Activated CD4-positive, alpha-beta memory T cell treated with anti-CD3 and anti-CD28 coated beads, Interleukin-2, amount 10 ng/mL, durations not matched to agents 7 days and 5 days (primary cell): ENCODE results near the gene CLCA1. TPM values are rescaled to one million over a fixed set of nuclear protein-coding genes. Genes with fewer than 3 reads are reported as not detected.
A peak's percentile ranks its signal among the peaks of the same experiment; 100 is the strongest.

Experiments
- CTCF ChIA-PET: fragments of 350-600 bp; sonication (Branson Sonifier 250); formaldehyde crosslinking; loops from one replicate; lab custom pipeline; 2021; ENCODE audit warnings: antibody characterized with exemption, inconsistent platforms; lab: Charles Lee
- POLR2A ChIA-PET: fragments of 350-600 bp; sonication (Branson Sonifier 250); formaldehyde crosslinking; loops from one replicate; lab custom pipeline; 2021; ENCODE audit warnings: antibody characterized with exemption; lab: Charles Lee
- DNase-seq: peaks from one replicate; pipeline ENCODE4 v3.0.0-alpha.2; 2020
- H3K27ac Mint-ChIP-seq: one replicate; pipeline ENCODE4 v1.8.0; 2021; ENCODE audit warnings: mild to moderate bottlenecking, mixed read lengths
- H3K27me3 Mint-ChIP-seq: one replicate; pipeline ENCODE4 v1.8.0; 2021; ENCODE audit warnings: mixed read lengths
- H3K36me3 Mint-ChIP-seq: one replicate; pipeline ENCODE4 v1.8.0; 2021; ENCODE audit warnings: low read depth, mixed read lengths
- H3K4me1 Mint-ChIP-seq: one replicate; pipeline ENCODE4 v1.8.0; 2021; ENCODE audit warnings: mixed read lengths
- H3K4me3 Mint-ChIP-seq: one replicate; pipeline ENCODE4 v1.8.0; 2021; ENCODE audit warnings: mild to moderate bottlenecking, mixed read lengths
- H3K9me3 Mint-ChIP-seq: one replicate; pipeline ENCODE4 v1.8.0; 2021; ENCODE audit warnings: mixed read lengths
- total RNA-seq, 2 experiments: library from RNA; stranded (reverse); gene quantifications; one replicate each; pipeline ENCODE4 v1.2.3, GENCODE V29; 2021

The CLCA1 gene
- total RNA-seq: not detected

DNA sequence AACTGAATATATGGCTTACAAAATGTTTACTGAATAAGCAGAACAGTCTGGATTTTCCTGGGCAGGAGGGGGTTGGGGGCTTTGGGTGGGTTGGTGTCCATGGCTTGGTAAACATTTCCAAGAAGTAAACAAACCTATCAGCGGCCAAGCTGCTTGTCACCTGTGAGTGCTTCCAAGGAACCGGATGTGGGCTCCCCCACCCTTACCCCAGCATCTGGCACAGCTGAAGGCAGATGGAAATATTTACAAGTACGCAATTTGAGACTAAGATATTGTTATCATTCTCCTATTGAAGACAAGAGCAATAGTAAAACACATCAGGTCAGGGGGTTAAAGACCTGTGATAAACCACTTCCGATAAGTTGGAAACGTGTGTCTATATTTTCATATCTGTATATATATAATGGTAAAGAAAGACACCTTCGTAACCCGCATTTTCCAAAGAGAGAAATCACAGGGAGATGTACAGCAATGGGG lies at the start of gene CLCA1:
Gene CLCA1, plus strand, starts transcription at position 427 of the 477 bp plus-strand sequence. Its CDS starts 45 bp downstream, at position 472.
- Mint-ChIP-seq H3K9me3 (no peaks in the 10 kb centered on the region), H3K27ac (no peak within 1 kb of the TSS), H3K36me3 (no peaks in the 10 kb centered on the region), H3K27me3 (peaks cover 16% of the 10 kb centered on the region), H3K4me3 (no peak within 1 kb of the TSS), H3K4me1 (no peaks in the 10 kb centered on the region)
- CTCF ChIA-PET: no interaction called here
- POLR2A ChIA-PET: no interaction called here
- DNase-seq: no peak

DNA sequence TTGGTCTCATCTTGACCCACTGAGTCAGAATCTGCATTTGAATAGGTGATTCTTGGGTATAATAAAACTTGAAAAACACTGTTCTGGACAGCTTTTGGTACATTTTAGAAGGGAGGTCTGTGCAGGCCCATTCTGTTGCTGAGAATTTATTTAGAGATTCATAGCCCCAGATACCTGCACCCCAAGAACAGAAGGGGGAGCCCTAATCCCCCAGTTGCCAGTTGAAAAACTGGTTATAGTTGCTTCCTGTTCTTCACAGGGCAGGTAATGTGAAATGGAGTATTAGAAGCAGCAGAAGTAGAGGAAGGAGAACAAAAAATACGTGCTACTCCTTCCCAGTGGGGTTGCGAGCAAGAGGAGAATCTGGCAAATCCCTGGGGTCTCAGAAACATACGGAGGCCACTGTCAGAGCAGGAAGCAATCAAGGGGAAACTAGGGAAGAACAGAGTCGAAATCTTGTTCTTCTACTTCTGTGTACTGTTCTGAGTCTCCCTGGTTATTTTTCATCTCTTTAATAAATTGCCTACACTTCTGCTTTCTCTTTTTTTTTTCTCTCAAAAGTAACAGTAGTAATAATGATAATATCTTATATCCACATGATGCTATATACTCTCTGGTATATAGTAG lies 49.3 kb upstream of the CLCA1 start:
- Mint-ChIP-seq H3K4me3 (no peak overlapping the region), H3K4me1 (peaks cover 5% of the 10 kb centered on the region), H3K27me3 (no peaks in the 10 kb centered on the region), H3K9me3 (no peaks in the 10 kb centered on the region), H3K36me3 (no peaks in the 10 kb centered on the region), H3K27ac (no peak overlapping the region)
- ChIA-PET POLR2A (interaction anchor here (1.0 kb wide), 1 partner anchor 86 kb away, joined by 4 read pairs; no protein-coding TSS in a partner anchor), CTCF (interaction anchor here (1.0 to 1.3 kb wide), 3 partner anchors 11 to 82 kb away, joined by 3 to 4 read pairs (median 3); no protein-coding TSS in a partner anchor)
- DNase-seq: peak; percentile 60

GRCh38 chr1:86421601-86422280 lies 47.0 kb upstream of the CLCA1 start:
- H3K27ac Mint-ChIP-seq: no peak overlapping the region
- no peaks in the 10 kb centered on the region for H3K9me3 Mint-ChIP-seq
- ChIA-PET POLR2A (no interaction called here), CTCF (interaction anchor here (1.8 to 4.3 kb wide), 2 partner anchors 79 to 283 kb away, joined by 5 to 22 read pairs; partner anchors contain the start of gene SH3GLB1)
- DNase-seq: no peak
- peaks cover 3% of the 10 kb centered on the region for H3K27me3 Mint-ChIP-seq
- no peak overlapping the region for H3K4me3 Mint-ChIP-seq
- H3K36me3 Mint-ChIP-seq: no peaks in the 10 kb centered on the region
- H3K4me1 Mint-ChIP-seq: peaks cover 5% of the 10 kb centered on the region

DNA sequence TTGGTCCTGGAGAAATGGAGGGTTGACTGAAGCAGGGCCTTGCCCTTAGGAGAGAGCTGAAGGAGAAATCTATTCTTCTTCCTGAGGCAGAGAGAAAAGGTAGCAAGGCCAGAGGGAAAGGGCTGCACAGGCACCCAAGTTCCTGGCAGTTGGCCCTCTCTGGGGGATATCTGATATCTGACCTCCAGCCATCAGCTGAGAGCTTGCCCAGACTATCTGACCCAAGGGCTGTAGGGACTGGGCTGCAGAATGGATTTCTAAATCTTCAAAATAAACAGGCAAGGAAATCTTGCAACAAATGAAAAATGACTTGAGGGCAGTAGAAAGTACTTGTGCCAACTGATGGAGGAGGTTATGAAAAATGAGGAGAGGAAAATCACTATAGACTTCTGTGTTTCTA lies 45.3 kb upstream of the CLCA1 start:
- ChIA-PET POLR2A (interaction anchor here (2.1 kb wide), 1 partner anchor 27 kb away, joined by 4 read pairs; the partner anchor contains the start of gene ODF2L), CTCF (interaction anchor here (1.1 to 4.3 kb wide), 3 partner anchors 10 to 77 kb away, joined by 3 to 22 read pairs (median 4); no protein-coding TSS in a partner anchor)
- Mint-ChIP-seq H3K27me3 (peaks cover 3% of the 10 kb centered on the region), H3K9me3 (no peaks in the 10 kb centered on the region), H3K36me3 (no peaks in the 10 kb centered on the region), H3K4me3 (no peak overlapping the region), H3K27ac (no peak overlapping the region), H3K4me1 (peaks cover 5% of the 10 kb centered on the region)
- DNase-seq: no peak

DNA sequence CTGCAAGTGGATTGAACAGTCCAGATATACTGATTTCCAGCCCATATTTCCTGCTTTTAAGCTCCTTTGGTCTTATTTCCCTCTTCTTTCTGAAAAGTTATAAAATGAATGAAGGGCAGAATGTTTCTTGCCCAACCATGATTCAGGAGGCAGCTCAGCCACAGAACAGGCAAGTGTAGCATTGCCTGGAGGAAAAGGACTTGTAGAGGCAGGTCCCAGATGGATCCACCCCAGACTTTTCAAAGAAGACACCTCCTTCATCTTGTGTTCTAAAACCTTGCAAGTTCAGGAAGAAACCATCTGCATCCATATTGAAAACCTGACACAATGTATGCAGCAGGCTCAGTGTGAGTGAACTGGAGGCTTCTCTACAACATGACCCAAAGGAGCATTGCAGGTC lies 44.9 kb upstream of the CLCA1 start, which contains the start of gene CLCA2:
Gene CLCA2, plus strand, starts transcription at position 299 of the 400 bp plus-strand sequence. Its CDS starts 77 bp downstream, at position 376.
- Mint-ChIP-seq H3K9me3 (no peaks in the 10 kb centered on the region), H3K27ac (no peak within 1 kb of the TSS), H3K27me3 (peaks cover 3% of the 10 kb centered on the region), H3K4me3 (no peak within 1 kb of the TSS), H3K4me1 (peaks cover 5% of the 10 kb centered on the region), H3K36me3 (no peaks in the 10 kb centered on the region)
- DNase-seq: no peak
- ChIA-PET CTCF (interaction anchor here (1.1 to 4.3 kb wide), 3 partner anchors 11 to 77 kb away, joined by 3 to 22 read pairs (median 4); no protein-coding TSS in a partner anchor), POLR2A (interaction anchor here (2.1 kb wide), 1 partner anchor 27 kb away, joined by 4 read pairs; the partner anchor contains the start of gene ODF2L)

GRCh38 chr1:86429122-86429725 lies 39.5 kb upstream of the CLCA1 start:
- no peak for DNase-seq
- Mint-ChIP-seq H3K9me3 (no peaks in the 10 kb centered on the region), H3K4me1 (no peaks in the 10 kb centered on the region), H3K4me3 (no peak overlapping the region), H3K27ac (no peak overlapping the region), H3K36me3 (no peaks in the 10 kb centered on the region), H3K27me3 (peaks cover 9% of the 10 kb centered on the region)
- POLR2A ChIA-PET: interaction anchor here (1.3 kb wide), 1 partner anchor 33 kb away, joined by 6 read pairs; the partner anchor contains the start of gene ODF2L
- CTCF ChIA-PET: interaction anchor here (1.2 to 1.4 kb wide), 2 partner anchors 9 to 33 kb away, joined by 3 to 4 read pairs; partner anchors contain the start of gene ODF2L

GRCh38 chr1:86429835-86430234 lies 38.9 kb upstream of the CLCA1 start:
- peaks cover 12% of the 10 kb centered on the region for H3K27me3 Mint-ChIP-seq
- no peaks in the 10 kb centered on the region for H3K9me3 Mint-ChIP-seq
- ChIA-PET CTCF (interaction anchor here (0.7 to 1.7 kb wide), 4 partner anchors 10 to 274 kb away, joined by 3 to 10 read pairs (median 4); partner anchors contain the start of genes ODF2L and SH3GLB1), POLR2A (interaction anchor here (1.1 to 1.3 kb wide), 2 partner anchors 14 to 34 kb away, joined by 3 to 6 read pairs; partner anchors contain the start of gene ODF2L)
- DNase-seq: peak; percentile 33
- no peak overlapping the region for H3K4me3 Mint-ChIP-seq
- no peaks in the 10 kb centered on the region for H3K36me3 Mint-ChIP-seq
- no peak overlapping the region for H3K27ac Mint-ChIP-seq
- no peaks in the 10 kb centered on the region for H3K4me1 Mint-ChIP-seq

DNA sequence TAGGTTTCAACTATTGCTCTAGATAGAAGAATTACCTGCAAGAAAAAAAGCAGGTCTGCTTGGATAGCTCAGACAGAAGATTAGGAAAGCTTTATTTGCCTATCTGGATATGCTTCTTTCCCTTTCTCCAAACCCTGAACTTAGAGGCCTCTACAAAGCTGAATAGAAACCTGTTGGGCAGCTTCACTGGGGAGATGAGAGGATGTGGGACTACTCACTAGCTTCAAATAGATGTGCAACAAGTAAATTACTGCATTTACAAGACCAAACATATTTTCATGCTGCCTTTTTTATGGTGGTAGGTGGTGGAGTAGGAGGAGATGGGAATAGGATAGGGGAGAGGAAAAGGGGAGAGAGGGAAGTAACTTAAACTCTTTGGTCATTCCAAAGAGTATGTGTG lies 38.4 kb upstream of the CLCA1 start:
- Mint-ChIP-seq H3K4me3 (no peak overlapping the region), H3K9me3 (no peaks in the 10 kb centered on the region), H3K4me1 (no peaks in the 10 kb centered on the region), H3K27me3 (peaks cover 9% of the 10 kb centered on the region), H3K36me3 (no peaks in the 10 kb centered on the region), H3K27ac (no peak overlapping the region)
- DNase-seq: no peak
- ChIA-PET CTCF (interaction anchor here (0.7 to 1.7 kb wide), 4 partner anchors 10 to 274 kb away, joined by 3 to 10 read pairs (median 4); partner anchors contain the start of genes ODF2L and SH3GLB1), POLR2A (interaction anchor here (1.1 kb wide), 1 partner anchor 13 kb away, joined by 3 read pairs; no protein-coding TSS in a partner anchor)

DNA sequence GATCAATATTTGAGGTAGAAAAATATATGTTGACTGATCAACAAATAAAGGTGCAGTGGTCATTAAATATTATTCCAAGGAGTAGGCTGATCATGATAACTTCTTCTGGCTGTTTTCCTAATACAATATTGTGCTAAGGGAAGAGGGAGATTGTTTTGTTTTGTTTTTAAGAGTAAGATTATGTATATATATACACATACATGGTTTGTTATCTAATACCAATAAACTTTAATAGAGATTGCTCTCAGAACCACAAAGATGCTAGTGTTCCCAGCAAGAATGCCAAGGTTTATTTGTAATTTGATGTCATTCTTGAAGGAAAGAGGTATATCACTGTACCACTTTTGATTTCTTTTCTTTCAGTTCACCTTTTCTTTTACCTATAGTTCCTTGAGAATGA lies 34.7 kb upstream of the CLCA1 start:
- CTCF ChIA-PET: no interaction called here
- no peaks in the 10 kb centered on the region for H3K4me1 Mint-ChIP-seq

GRCh38 chr1:86435327-86435726 lies 33.4 kb upstream of the CLCA1 start:
- Mint-ChIP-seq H3K36me3 (no peaks in the 10 kb centered on the region), H3K27me3 (peaks cover 31% of the 10 kb centered on the region), H3K4me3 (no peak overlapping the region), H3K9me3 (no peaks in the 10 kb centered on the region), H3K4me1 (no peaks in the 10 kb centered on the region), H3K27ac (no peak overlapping the region)
- CTCF ChIA-PET: interaction anchor here (0.7 to 1.2 kb wide), 4 partner anchors 8 to 29 kb away, joined by 3 to 5 read pairs (median 4); no protein-coding TSS in a partner anchor
- DNase-seq: no peak
- POLR2A ChIA-PET: no interaction called here

More for the DNA sequence above, 34.7 kb upstream of the CLCA1 start:
- POLR2A ChIA-PET: no interaction called here
- H3K36me3 Mint-ChIP-seq: no peaks in the 10 kb centered on the region
- H3K27ac Mint-ChIP-seq: no peak overlapping the region
- H3K9me3 Mint-ChIP-seq: no peaks in the 10 kb centered on the region
- no peak overlapping the region for H3K4me3 Mint-ChIP-seq
- no peak for DNase-seq
- peaks cover 23% of the 10 kb centered on the region for H3K27me3 Mint-ChIP-seq

- H3K27me3 Mint-ChIP-seq: peaks cover 31% of the 10 kb centered on the region
- DNase-seq: no peak
- H3K4me1 Mint-ChIP-seq: no peaks in the 10 kb centered on the region
- no peak overlapping the region for H3K4me3 Mint-ChIP-seq
- ChIA-PET CTCF (interaction anchor here (1.0 to 1.2 kb wide), 2 partner anchors 11 to 16 kb away, joined by 3 to 5 read pairs; no protein-coding TSS in a partner anchor), POLR2A (no interaction called here)
- no peak overlapping the region for H3K27ac Mint-ChIP-seq
- no peaks in the 10 kb centered on the region for H3K9me3 Mint-ChIP-seq
- no peaks in the 10 kb centered on the region for H3K36me3 Mint-ChIP-seq
Measured at GRCh38 chr1:86436041-86436440, 32.7 kb upstream of the CLCA1 start.

DNA sequence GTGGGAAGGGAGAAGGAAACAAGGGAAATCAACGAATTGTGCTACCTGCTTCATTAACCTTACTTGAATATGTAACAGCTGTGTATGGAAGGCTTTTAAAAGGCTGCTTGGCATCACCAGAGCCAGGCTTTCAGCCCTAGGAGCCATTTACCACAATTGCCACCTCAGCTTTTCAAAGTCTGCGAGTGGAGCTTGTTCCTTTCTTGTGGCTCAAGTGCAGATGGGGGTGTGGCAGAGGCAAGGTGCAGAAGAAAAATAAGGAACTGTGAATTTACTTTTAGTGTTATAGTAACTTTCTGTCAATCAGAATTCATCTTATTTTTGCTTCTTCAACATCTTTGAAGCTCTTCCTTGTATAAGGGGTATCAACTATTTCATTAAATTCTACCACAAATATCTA lies 27.1 kb upstream of the CLCA1 start:
- Mint-ChIP-seq H3K27me3 (peaks cover 22% of the 10 kb centered on the region), H3K9me3 (no peaks in the 10 kb centered on the region), H3K36me3 (no peaks in the 10 kb centered on the region), H3K4me1 (peaks cover 7% of the 10 kb centered on the region), H3K27ac (no peak overlapping the region), H3K4me3 (no peak overlapping the region)
- CTCF ChIA-PET: interaction anchor here (0.8 kb wide), 1 partner anchor 58 kb away, joined by 3 read pairs; no protein-coding TSS in a partner anchor
- no peak for DNase-seq
- POLR2A ChIA-PET: no interaction called here
